Rectal smooth muscle tissue (tissue), 1 donor: ENCODE data around the gene EXPH5.

Experiments
- H3K27ac ChIP-seq: one replicate; pipeline ENCODE4 v1.7.0; 2013; ENCODE audit warnings: low read depth, low read length, inconsistent platforms
- H3K27me3 ChIP-seq: one replicate; pipeline ENCODE4 v1.7.0; 2013; ENCODE audit warnings: low read length; ENCODE audit not compliant: control insufficient read depth, insufficient read depth
- H3K36me3 ChIP-seq: one replicate; pipeline ENCODE4 v1.7.0; 2013; ENCODE audit warnings: low read length; ENCODE audit not compliant: control insufficient read depth, insufficient read depth
- H3K4me1 ChIP-seq: one replicate; pipeline ENCODE4 v1.7.0; 2013; ENCODE audit warnings: low read length; ENCODE audit not compliant: control insufficient read depth, insufficient read depth
- H3K4me3 ChIP-seq: one replicate; pipeline ENCODE4 v1.7.0; 2013; ENCODE audit warnings: low read length
- H3K9ac ChIP-seq: one replicate; pipeline ENCODE4 v1.7.0; 2013; ENCODE audit warnings: low read length

The EXPH5 gene

GRCh38 chr11:108522318-108522717, 71.2 kb downstream of the EXPH5 start:
- H3K4me1 ChIP-seq, result no peaks in the 10 kb centered on the region
- H3K27ac ChIP-seq, result no peak overlapping the region
- no peaks in the 10 kb centered on the region for H3K36me3 ChIP-seq
- no peak overlapping the region for H3K9ac ChIP-seq
- no peaks in the 10 kb centered on the region for H3K27me3 ChIP-seq
- no peak overlapping the region for H3K4me3 ChIP-seq

GRCh38 chr11:108518581-108518980, 75.0 kb downstream of the EXPH5 start:
- no peak overlapping the region for H3K9ac ChIP-seq
- peaks cover 4% of the 10 kb centered on the region for H3K36me3 ChIP-seq
- H3K27me3 ChIP-seq, result no peaks in the 10 kb centered on the region
- H3K4me3 ChIP-seq, result no peak overlapping the region
- no peak overlapping the region for H3K27ac ChIP-seq
- no peaks in the 10 kb centered on the region for H3K4me1 ChIP-seq

DNA sequence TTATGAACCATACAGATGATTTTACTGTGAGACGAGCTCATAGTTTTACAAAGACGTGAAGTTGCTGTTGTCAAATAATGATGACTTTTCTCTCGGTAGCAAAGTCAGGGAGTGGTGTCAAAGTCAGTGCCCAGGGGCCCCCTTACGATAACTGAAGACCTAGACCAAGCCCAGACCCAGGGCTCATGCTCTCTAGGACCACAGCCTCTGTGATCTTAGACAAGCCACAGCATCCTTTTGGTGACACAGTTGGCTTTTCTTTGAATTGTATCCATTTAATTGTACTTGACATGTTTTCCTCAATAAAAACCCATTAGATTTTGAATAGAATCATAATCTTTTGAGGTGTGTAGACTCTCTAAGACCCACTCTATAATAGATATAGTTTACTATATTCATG, 77.4 kb downstream of the EXPH5 start:
- Histone ChIP-seq H3K27ac (no peak overlapping the region), H3K9ac (no peak overlapping the region), H3K36me3 (peaks cover 4% of the 10 kb centered on the region), H3K4me3 (no peak overlapping the region), H3K4me1 (no peaks in the 10 kb centered on the region), H3K27me3 (no peaks in the 10 kb centered on the region)

DNA sequence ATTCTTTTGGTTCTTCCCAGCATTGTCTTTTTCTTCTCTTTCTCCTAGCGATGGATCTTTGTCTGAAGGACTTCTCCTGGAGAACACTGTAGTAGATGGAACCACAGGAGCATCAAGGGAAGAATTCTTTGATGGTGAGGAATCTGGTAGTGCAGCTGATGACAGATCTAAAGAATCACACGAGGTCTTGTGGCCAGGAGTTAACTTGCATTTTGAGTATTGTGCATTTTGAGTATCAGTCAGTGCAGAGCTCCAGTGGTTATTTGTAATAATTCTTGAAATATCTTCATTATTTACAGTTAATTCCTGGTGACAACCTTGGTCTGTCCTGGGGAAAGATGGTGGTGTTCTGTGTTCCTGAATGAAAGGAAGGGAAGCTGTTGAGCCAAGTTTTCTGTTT, 80.9 kb downstream of the EXPH5 start:
- H3K27ac ChIP-seq, result no peak overlapping the region
- no peaks in the 10 kb centered on the region for H3K4me1 ChIP-seq
- no peaks in the 10 kb centered on the region for H3K27me3 ChIP-seq
- no peak overlapping the region for H3K4me3 ChIP-seq
- H3K9ac ChIP-seq, result no peak overlapping the region
- peaks cover 4% of the 10 kb centered on the region for H3K36me3 ChIP-seq

- no peaks in the 10 kb centered on the region for H3K27me3 ChIP-seq
- H3K4me3 ChIP-seq, result no peak overlapping the region
- no peaks in the 10 kb centered on the region for H3K4me1 ChIP-seq
- peaks cover 4% of the 10 kb centered on the region for H3K36me3 ChIP-seq
- no peak overlapping the region for H3K9ac ChIP-seq
- H3K27ac ChIP-seq, result no peak overlapping the region
Measured at GRCh38 chr11:108511851-108512474, 81.6 kb downstream of the EXPH5 start.

DNA sequence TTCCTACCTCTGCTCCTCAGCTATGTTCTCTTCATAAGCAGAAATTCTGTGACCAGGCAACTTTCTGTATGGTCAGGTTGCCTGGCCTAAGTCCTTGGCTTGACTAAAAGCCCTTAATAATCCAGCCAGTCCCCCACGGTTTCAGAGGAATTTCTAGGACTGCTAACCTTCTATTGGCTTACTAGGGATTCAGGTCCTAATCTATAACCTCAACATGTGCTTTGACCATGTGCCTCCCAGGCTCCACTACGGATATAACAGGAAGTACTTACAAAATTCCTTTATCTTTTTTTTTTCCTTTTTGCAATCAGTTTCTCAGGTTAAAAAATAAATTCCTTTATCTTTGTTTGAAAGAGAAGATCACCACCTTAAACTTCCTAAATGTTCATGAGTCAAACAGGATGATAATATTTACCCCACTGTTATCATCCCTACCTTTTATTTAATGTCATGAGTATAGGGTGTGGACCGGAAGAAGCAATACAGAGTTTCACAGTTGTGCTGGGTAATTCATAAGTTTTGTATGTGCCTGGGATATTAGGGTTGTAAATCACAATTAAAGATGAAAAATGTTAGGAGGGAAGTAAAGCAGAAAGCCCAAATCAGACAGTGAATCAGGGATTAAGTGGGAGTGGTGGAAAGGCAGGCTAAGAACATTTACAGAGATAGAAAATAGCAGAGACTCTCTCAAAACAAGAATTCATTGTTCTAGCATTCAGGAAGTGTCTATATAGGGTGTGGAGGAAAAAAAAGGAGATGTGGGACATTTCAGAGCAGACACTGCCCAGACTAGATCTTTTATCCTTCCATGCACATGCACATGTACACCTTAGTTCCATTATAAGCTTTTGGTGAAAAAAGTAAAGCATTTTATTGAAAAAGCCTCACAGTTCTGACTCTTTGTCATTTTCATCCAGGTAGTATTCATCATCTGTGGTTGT, 84.6 kb downstream of the EXPH5 start:
- Histone ChIP-seq H3K36me3 (no peaks in the 10 kb centered on the region), H3K4me1 (no peaks in the 10 kb centered on the region), H3K9ac (no peak overlapping the region), H3K27ac (no peak overlapping the region), H3K4me3 (no peak overlapping the region), H3K27me3 (no peaks in the 10 kb centered on the region)

DNA sequence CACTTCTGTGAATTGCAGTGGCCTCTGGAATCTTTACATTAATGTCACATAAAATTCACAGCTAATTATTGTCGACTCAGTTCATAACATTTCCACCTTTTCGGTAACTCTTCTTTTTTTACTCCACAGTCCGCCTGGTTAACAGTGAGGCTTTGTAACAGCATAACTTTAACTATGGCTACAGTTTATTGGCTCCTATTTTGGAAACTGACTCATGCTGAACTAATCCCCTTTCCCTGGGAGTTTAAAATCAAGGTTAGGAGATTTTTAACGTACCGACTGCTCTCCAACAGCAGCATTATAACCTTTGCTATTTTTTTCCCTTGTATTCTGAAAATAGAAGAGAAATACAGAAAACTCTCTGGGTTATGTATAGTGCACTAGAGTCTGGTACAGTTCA, 92.2 kb downstream of the EXPH5 start:
- Histone ChIP-seq H3K4me3 (no peak overlapping the region), H3K27me3 (no peaks in the 10 kb centered on the region), H3K9ac (no peak overlapping the region), H3K4me1 (peaks cover 7% of the 10 kb centered on the region), H3K27ac (no peak overlapping the region), H3K36me3 (no peaks in the 10 kb centered on the region)

DNA sequence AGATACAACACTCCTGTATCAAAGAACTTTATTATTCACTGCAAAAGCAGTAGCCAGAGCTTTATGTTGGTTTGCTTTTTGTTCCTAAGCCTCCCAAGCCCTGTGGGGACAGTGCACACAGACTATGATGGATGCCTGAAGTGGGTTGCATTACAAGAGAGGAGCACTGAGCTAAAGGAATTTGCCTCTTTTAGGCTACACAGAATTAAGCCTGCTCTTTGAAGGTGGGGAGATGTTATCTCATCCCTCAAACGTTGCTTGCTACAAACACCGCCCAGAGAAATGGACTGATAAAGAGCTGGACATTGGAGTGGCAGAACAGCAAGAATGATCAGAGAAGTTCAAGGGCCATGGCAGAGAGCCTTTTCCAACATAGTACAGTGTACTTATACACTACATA, 92.8 kb downstream of the EXPH5 start:
- no peak overlapping the region for H3K27ac ChIP-seq
- no peak overlapping the region for H3K4me3 ChIP-seq
- H3K36me3 ChIP-seq, result no peaks in the 10 kb centered on the region
- H3K9ac ChIP-seq, result no peak overlapping the region
- no peaks in the 10 kb centered on the region for H3K27me3 ChIP-seq
- H3K4me1 ChIP-seq, result peaks cover 7% of the 10 kb centered on the region

DNA sequence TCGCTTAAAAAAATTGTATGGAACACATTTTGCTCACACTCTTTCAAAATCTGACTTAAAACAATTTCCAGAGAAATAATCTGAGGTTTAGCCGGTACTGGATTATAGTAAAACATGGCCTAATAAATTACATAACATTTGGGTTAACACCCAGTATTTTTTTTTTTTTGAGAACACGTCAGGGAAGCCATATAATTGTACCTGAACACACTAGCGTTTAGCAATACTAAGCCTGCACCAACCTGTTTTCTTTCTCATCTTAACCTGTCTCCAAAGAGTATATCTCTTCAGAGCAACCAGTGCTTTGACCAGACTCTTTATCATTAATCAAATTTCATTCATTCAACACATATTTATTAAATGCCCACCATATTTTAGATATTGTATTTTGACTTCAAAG, 93.4 kb downstream of the EXPH5 start:
- no peak overlapping the region for H3K27ac ChIP-seq
- H3K4me3 ChIP-seq, result no peak overlapping the region
- H3K9ac ChIP-seq, result no peak overlapping the region
- H3K36me3 ChIP-seq, result no peaks in the 10 kb centered on the region
- peaks cover 7% of the 10 kb centered on the region for H3K4me1 ChIP-seq
- no peaks in the 10 kb centered on the region for H3K27me3 ChIP-seq

- Histone ChIP-seq H3K4me3 (peak overlapping the region; percentile 82), H3K9ac (peak overlapping the region; percentile 57), H3K4me1 (peaks cover 7% of the 10 kb centered on the region), H3K36me3 (no peaks in the 10 kb centered on the region), H3K27me3 (no peaks in the 10 kb centered on the region), H3K27ac (peak overlapping the region; percentile 97)
Measured at GRCh38 chr11:108498816-108499408, 94.7 kb downstream of the EXPH5 start.

- H3K4me1 ChIP-seq, result peaks cover 7% of the 10 kb centered on the region
Measured at GRCh38 chr11:108498046-108498815, 95.3 kb downstream of the EXPH5 start, which contains the start of gene POGLUT3. TSS of gene POGLUT3 (minus strand) at chr11:108498384. CDS start at chr11:108498366, 18 bp downstream.

More at GRCh38 chr11:108498046-108498815, 95.3 kb downstream of the EXPH5 start, which contains the start of gene POGLUT3:
- peak within 1 kb of the TSS; percentile 97 for H3K27ac ChIP-seq
- no peaks in the 10 kb centered on the region for H3K27me3 ChIP-seq
- H3K4me3 ChIP-seq, result peak within 1 kb of the TSS; percentile 82
- no peaks in the 10 kb centered on the region for H3K36me3 ChIP-seq
- H3K9ac ChIP-seq, result peak within 1 kb of the TSS; percentile 73
